ENCODE data around the gene MAGI2. TPM values are rescaled to one million over a fixed set of nuclear protein-coding genes. Genes with fewer than 3 reads are reported as not detected.

The MAGI2 gene
- total RNA-seq, 1 donor = 18.8 TPM

- Histone ChIP-seq H3K4me2 (ENCODE audit: insufficient read depth, low read length) (no peak overlapping the region), H3K4me3 (ENCODE audit: insufficient read depth, low read length) (no peak overlapping the region), H3K4me1 (ENCODE audit: insufficient read depth, low read length) (no peaks in the 10 kb centered on the region), H3K36me3 (ENCODE audit: insufficient read depth, low read length) (no peaks in the 10 kb centered on the region), H3K79me2 (ENCODE audit: insufficient read depth, low read length) (no peaks in the 10 kb centered on the region), H3K27ac (ENCODE audit: low read depth, low read length) (no peak overlapping the region), H3K27me3 (ENCODE audit: insufficient read depth, low read length) (no peaks in the 10 kb centered on the region), H4K20me1 (ENCODE audit: insufficient read depth, low read length) (no peaks in the 10 kb centered on the region), H3K9me3 (ENCODE audit: low read depth, low read length) (no peaks in the 10 kb centered on the region), H2AFZ (ENCODE audit: low read length) (no peak overlapping the region)
- DNase-seq (ENCODE audit: insufficient read length, low spot score, missing footprints) = no peak
- no peak for TF ChIP-seq CTCF (IDR thresholded peaks at IDR 0.05; ENCODE audit: extremely low read depth, low read depth, low read length)
Observed at GRCh38 chr7:79337717-79338116, 115.8 kb downstream of the MAGI2 start.

- H4K20me1 ChIP-seq (ENCODE audit: insufficient read depth, low read length) = no peaks in the 10 kb centered on the region
- peaks cover 4% of the 10 kb centered on the region for H3K4me1 ChIP-seq (ENCODE audit: insufficient read depth, low read length)
- H3K4me2 ChIP-seq (ENCODE audit: insufficient read depth, low read length) = no peak overlapping the region
- no peak overlapping the region for H3K27ac ChIP-seq (ENCODE audit: low read depth, low read length)
- no peak overlapping the region for H3K4me3 ChIP-seq (ENCODE audit: insufficient read depth, low read length)
- H3K27me3 ChIP-seq (ENCODE audit: insufficient read depth, low read length) = no peaks in the 10 kb centered on the region
- no peak for TF ChIP-seq CTCF (IDR thresholded peaks at IDR 0.05; ENCODE audit: extremely low read depth, low read depth, low read length)
- no peaks in the 10 kb centered on the region for H3K36me3 ChIP-seq (ENCODE audit: insufficient read depth, low read length)
- no peaks in the 10 kb centered on the region for H3K79me2 ChIP-seq (ENCODE audit: insufficient read depth, low read length)
- no peak for DNase-seq (ENCODE audit: insufficient read length, low spot score, missing footprints)
- H3K9me3 ChIP-seq (ENCODE audit: low read depth, low read length) = no peaks in the 10 kb centered on the region
- H2AFZ ChIP-seq (ENCODE audit: low read length) = no peak overlapping the region
Observed at GRCh38 chr7:79334841-79335240, 118.6 kb downstream of the MAGI2 start.

- no peaks in the 10 kb centered on the region for H4K20me1 ChIP-seq (ENCODE audit: insufficient read depth, low read length)
- no peak overlapping the region for H3K4me2 ChIP-seq (ENCODE audit: insufficient read depth, low read length)
- peaks cover 4% of the 10 kb centered on the region for H3K4me1 ChIP-seq (ENCODE audit: insufficient read depth, low read length)
- H3K79me2 ChIP-seq (ENCODE audit: insufficient read depth, low read length) = no peaks in the 10 kb centered on the region
- no peak overlapping the region for H3K27ac ChIP-seq (ENCODE audit: low read depth, low read length)
- no peak for DNase-seq (ENCODE audit: insufficient read length, low spot score, missing footprints)
- no peaks in the 10 kb centered on the region for H3K27me3 ChIP-seq (ENCODE audit: insufficient read depth, low read length)
- no peak overlapping the region for H3K4me3 ChIP-seq (ENCODE audit: insufficient read depth, low read length)
- H3K36me3 ChIP-seq (ENCODE audit: insufficient read depth, low read length) = no peaks in the 10 kb centered on the region
- H3K9me3 ChIP-seq (ENCODE audit: low read depth, low read length) = no peaks in the 10 kb centered on the region
- TF ChIP-seq CTCF (IDR thresholded peaks at IDR 0.05; ENCODE audit: extremely low read depth, low read depth, low read length) = no peak
- no peak overlapping the region for H2AFZ ChIP-seq (ENCODE audit: low read length)
Observed at GRCh38 chr7:79334334-79334733, 119.1 kb downstream of the MAGI2 start.

- H3K9me3 ChIP-seq (ENCODE audit: low read depth, low read length) = no peaks in the 10 kb centered on the region
- no peak overlapping the region for H3K4me3 ChIP-seq (ENCODE audit: insufficient read depth, low read length)
- no peaks in the 10 kb centered on the region for H3K79me2 ChIP-seq (ENCODE audit: insufficient read depth, low read length)
- no peak overlapping the region for H2AFZ ChIP-seq (ENCODE audit: low read length)
- H3K27ac ChIP-seq (ENCODE audit: low read depth, low read length) = no peak overlapping the region
- H3K4me2 ChIP-seq (ENCODE audit: insufficient read depth, low read length) = no peak overlapping the region
- H4K20me1 ChIP-seq (ENCODE audit: insufficient read depth, low read length) = no peaks in the 10 kb centered on the region
- no peak for DNase-seq (ENCODE audit: insufficient read length, low spot score, missing footprints)
- H3K27me3 ChIP-seq (ENCODE audit: insufficient read depth, low read length) = no peaks in the 10 kb centered on the region
- no peak for TF ChIP-seq CTCF (IDR thresholded peaks at IDR 0.05; ENCODE audit: extremely low read depth, low read depth, low read length)
- H3K4me1 ChIP-seq (ENCODE audit: insufficient read depth, low read length) = peaks cover 4% of the 10 kb centered on the region
- no peaks in the 10 kb centered on the region for H3K36me3 ChIP-seq (ENCODE audit: insufficient read depth, low read length)
Observed at GRCh38 chr7:79332091-79332490, 121.4 kb downstream of the MAGI2 start.

Data from osteoblast (primary cell).